GM15510 (cell line): ENCODE measurements around the gene SLC31A1.

ENCODE experiments used
- POLR2A ChIP-seq: IDR thresholded peaks from 3 replicates; pipeline ENCODE4 v1.6.1; 2011; ENCODE audit warnings: borderline replicate concordance; ENCODE audit not compliant: insufficient read length; ENCODE audit errors: extremely low read depth

The SLC31A1 gene

DNA sequence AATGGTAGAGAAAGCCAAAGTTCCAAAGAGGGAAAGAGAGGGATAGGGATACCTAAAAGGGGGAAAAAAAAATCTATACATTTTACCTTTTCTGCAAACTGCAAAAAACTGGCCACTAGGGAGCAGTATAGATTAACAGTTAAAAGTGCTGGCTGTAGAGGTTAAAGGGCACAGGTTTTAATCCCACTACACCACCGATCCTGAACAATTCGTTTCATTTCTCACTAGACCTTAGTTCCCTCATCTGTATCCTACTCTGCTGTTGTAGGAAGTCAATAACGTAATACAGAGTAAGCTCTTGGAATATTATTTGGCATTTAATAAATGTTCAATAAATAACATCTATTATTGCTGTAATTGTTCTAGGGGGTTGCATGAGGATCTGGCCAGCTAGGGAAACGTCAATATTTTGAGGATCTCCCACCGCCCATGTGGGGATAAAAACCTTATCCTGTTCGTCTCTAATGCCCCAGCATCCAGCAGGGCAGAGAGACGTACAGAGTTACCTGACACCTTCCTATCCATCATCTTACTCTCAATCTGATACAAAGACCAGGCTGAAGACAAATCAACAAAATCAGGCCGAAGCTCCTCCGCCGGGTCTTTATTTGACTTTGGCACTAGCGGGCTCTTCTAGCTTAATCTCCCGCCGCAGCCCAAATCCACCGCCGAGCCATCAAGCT lies 53.3 kb downstream of the SLC31A1 start:
- TF ChIP-seq POLR2A = no peak

DNA sequence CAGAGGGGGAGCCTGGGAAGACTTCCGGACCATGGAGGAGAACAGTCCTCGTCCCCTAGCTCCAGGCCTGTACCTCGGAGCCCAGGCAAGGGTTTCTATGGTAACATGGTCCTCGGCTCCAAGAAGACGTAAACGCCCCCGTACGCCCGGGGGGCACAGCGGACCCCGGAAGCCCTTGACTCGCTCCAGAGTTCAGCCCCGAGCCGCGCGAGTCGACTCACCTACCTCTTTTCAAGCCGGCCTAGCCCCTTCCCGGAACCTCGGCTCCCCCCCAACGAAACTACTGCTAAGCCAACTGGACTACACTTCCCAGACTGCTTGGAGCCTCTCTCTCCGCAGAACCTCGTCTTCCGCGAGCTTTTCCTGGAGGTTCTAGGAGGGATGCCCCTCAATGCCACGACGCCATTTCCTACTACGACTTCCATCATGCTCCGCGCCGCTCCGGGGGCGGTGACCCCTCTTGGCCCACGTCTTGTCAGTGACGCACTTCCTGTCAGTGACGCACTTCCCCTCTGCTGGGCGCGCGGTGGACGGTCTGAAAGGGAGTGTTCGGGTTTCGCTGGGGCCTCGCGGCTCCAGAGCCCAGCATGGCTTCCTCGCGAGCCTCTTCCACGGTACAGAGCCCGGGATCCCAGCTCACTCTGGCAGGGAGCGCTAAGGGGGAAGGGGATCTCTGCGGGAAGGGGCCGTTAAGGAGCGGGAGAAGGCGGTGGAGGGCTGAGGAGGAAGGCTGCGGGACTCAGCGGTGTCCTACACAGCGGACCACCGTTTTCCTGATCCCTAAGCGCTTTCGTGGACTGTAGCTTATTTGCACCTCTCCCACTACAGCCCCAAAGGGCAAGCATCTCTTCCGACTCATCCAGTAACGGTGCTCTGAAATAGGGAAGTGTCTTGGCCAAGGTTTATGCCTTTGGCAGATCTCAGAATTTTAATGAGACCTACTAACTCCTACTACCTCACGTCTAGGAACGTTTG lies 54.1 kb downstream of the SLC31A1 start, which contains the start of the genes CDC26 and PRPF4:
Gene CDC26 (minus strand): TSS at position 416 of the 975 bp plus-strand sequence. CDS start 3,065 bp downstream, outside the sequence.
Gene PRPF4 (plus strand): TSS at position 502 of the 975 bp plus-strand sequence. CDS start 86 bp downstream, at position 588.
- TF ChIP-seq POLR2A = peak; percentile 91

DNA sequence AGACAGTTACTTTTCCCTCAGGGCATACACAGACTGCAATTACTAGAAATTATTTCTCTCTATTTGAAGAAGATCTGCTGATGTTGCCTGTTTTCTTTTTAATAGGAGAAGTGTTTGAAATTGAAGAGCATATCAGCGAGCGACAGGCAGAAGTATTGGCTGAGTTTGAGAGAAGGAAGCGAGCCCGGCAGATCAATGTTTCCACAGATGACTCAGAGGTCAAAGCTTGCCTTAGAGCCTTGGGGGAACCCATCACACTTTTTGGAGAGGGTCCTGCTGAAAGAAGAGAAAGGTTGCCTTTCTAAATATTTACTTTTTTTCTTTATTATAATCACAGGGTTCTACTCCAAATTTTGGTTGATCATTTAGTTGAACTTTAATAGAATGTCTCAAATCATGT lies 57.5 kb downstream of the SLC31A1 start:
- TF ChIP-seq POLR2A = no peak

DNA sequence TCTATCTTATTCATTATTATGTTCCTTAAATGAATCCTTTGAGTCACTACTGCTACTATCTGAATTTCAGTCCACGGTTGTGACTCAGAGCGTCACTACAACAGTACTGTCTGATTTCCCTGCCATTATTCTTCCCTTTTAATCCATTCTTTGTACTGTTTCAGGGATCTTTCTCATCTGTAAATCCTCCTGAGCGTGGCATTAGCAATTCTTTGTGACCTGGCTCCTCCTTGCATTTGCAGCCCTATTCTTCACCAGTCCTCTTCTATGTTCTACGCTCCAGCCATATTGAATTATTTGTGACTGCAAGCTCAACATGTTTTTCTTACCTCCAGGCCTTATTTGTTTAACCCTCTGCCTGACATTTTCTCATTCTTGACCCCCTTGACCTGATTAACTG lies 60.0 kb downstream of the SLC31A1 start:
- no peak for TF ChIP-seq POLR2A

DNA sequence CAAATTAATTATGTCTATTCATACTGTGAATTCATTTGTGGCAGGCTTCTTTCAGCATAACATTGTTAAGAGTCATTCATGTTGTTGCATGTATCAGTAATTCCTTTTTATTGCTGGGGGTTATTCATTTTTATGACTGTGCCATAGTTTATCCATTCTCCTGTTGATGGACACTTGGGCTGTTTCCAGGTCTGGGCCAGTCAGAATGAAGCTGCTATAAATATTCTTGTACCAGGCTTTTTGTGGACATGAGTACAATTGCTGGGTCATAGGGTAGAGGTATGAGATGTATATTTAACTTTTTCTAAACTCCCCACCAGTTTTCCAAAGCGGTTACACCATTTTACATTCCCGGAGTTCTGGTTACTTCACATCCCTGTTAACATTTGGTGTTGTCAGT lies 67.7 kb downstream of the SLC31A1 start:
- no peak for TF ChIP-seq POLR2A

DNA sequence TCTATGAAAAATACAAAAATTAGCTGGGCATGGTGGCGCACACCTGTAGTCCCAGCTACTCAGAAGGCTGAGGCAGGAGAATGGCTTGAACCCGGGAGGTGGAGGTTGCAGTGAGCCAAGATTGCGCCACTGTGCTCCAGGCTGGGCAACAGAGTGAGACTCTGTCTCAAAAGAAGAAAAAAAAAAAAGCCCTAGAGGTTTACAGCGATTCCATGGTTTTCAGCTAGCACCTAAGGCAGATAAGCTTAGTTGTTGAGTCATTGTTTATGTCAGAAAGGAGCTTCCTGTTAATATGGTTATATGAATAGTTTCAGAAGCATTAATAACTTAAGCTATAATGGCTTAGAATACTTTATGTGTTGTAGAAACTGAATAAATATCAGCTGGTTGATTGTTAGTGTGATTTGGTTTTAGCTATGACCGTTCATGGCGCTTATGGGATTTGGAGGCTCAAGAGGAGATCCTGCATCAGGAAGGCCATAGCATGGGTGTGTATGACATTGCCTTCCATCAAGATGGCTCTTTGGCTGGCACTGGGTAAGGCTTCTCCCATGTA lies 68.8 kb downstream of the SLC31A1 start:
- TF ChIP-seq POLR2A = no peak

DNA sequence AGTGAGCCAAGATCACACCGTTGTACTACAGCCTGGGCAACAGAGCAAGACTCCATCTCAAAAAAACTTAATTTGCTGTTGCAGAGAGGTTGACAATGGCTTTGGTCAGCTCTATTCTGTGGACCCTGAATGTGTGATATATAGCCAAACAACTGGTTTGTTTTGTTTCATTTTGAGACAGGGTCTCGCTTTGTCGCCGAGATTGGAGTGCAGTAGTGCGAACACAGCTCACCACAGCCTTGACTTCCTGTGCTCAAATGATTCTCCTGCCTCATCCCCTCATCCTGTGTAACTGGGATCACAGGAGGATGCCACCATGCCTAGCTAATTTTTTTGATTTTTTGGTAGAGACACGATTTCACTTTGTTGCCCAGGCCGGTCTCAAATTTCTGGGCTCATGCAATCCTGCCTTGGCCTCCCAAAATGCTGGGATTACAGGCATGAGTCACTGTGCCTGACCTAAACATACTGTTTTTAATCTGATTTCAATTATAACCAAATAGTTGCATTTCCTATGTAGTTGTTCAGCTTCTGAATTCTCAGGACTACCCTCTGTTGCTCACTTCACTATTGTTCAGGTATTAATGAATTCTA lies 72.0 kb downstream of the SLC31A1 start:
- TF ChIP-seq POLR2A = no peak

DNA sequence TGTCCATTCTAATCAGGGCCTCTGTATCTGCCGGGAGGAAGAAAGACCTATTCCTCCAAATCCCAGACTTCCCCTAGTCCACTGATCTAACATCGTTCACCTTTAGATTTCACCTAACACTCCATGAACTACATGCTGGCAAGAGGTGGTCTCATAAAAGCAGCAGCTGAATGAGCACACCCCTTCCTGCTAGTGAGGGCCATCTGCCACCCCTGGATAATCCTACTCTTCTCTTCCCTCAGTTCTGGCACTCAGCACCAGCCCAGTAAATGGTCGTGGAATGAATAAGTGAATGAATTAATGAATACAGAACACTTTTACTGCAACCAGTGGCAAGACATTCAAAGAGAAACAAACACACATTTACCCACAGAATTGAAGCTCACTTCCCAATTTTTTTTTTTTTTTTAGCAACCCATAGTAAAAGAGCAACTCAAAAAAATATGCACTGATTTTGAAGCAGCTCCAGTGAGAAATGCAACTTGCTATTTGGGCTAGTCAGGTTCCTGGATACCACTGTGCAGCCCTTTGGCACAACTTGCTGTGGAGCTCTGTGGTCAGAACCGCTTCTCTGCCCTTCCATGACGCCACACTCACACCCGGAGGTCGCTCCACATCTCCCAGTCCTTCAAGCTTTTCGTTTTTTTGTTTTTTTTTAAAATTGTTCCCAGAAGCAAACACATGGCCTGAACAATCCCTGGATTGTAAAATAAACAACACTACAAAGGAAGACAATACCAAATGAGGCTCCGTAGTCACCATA lies 75.6 kb downstream of the SLC31A1 start:
- no peak for TF ChIP-seq POLR2A

DNA sequence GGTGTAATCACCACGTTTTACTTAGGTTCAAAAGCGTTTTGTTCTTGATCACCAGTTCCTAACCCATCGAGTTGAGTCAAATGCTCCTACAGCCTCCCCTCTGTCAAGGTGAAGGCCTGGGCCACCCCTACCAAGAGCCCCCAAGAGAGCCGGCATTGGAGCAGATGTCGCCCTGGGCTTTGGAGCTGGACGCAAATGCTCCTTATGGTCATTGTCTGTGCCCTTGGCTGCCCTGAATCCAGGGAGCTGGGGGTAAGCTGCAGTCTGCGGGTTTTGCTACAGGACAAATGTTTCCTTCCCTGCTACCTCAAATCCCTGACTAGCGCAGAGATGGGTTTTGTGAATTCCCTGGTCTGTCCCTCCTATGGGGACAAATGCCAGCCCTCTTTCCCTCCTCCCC lies 77.0 kb downstream of the SLC31A1 start:
- no peak for TF ChIP-seq POLR2A

DNA sequence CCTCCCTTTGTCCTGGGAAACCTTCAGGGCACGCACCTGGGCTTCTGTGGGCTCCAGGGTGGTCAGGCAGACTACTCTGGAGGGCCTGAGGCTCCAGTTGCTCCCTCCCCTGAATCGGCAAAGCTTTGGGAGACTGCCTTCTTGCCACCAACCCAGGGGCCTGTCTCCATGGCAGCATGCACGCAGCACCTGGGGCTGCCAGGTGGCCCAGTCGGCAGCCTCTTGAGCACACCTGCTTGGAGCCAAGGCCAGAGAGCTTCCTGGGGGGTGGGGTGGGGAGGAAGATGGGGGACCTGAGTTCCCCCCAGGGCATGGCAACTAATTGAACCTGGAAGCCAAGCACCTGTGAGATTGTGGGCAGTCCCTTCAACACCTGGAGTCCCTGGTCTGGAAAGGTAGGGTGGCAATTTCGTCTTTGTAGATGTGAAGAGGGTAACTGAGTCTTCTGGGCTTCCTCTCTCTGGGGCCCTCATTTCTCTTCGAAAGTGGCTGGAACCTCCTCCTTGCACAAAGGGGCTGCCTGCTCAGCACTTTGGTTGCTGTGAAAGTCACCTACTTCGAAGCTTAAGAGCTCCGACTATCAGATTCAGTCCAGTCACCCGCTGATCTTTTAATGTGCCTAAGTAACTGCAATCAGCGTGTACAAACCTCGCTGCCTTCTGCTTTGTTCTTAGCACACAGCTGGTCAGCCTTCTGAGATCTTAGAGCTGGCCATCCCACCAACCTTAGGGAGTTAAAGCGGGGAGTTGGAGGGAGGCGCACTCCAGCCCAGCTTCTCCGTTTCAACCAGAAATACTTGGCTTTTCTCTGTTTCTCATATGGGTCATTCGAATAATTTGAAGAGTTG lies 77.8 kb downstream of the SLC31A1 start:
- no peak for TF ChIP-seq POLR2A

DNA sequence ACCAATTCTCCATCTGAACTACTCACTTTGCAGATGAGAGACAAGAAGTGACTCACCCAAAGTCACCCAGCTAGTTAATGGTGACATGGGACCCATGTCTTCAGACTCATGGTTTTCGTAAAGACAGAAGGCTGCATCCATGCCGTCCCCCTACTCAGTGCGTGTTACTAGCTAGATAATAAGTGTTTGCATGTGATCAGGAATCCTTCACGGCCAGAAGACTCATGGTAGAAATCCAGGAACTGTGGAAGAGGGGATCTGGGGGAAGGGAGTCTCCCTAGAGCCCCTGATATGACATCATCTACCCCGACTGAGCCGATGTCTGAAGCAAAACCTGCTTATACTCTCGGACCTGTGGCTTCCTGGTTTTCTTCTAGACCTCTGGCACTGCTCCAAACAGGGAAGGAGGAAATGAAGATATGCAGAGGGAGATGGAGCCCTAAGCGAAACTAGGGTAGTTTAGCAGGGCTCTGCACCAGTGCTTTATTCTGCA lies 78.5 kb downstream of the SLC31A1 start:
- TF ChIP-seq POLR2A = no peak

DNA sequence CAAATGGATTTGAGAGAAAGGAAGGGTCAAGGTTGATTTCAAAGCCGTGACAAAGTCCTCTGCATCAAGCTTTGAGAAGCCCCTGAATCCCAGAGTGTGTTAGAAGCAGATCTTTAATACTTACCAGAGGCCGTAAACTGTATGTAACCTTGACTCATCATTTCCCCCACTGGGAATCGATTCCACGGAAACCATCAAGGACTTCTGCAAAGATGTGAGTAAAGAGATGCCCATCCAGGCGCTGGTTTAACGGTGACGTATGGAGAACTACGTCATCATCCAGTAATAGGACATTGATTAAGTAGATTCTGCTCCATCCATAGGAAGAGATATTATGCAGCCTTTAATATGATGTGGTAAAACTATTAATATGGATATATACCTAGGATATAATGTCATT lies 80.2 kb downstream of the SLC31A1 start:
- TF ChIP-seq POLR2A = no peak

DNA sequence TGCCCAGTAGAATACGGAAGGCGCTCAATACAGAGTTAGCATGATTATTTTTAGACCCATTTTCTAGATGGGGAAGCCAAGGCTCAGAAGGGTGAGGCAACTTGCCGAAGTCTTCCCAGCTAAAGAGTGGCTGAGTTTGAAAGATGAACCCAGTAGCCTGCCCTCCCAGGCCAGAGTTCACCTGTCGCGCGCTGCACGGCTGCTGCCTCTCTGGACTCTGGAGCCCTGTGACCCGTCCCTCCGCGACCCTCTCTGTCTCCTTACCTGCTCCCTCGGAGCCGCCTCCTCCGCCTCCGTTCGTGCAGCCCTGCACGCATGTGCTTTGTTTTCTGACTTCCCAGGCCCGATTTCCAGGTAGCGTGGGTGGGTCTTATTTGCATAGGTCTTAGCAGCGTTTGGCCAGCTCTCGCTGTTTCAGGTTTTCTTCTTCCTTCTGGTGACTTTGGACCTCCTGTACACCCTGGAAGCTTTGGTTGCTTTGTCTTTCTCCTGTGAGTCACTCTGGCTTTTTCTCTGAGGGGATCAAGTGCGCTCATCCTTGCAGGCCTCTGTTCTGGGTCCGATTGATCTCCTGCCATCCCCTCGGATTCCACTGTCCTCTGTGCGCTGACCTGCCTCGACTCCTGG lies 81.6 kb downstream of the SLC31A1 start, which contains the start of gene RNF183:
Gene RNF183 (minus strand): TSS at position 585 of the 627 bp plus-strand sequence. CDS start 5,192 bp downstream, outside the sequence.
- TF ChIP-seq POLR2A = no peak
